SU-DHL-6 (cell line): ENCODE results near the gene MYO18A.

ENCODE experiments used
- EZH2phosphoT487 ChIP-seq: fragments of 200-600 bp; sonication (generic), shearing (Covaris generic); conservative IDR thresholded peaks from 2 replicates; pipeline ENCODE4 v1.6.1; 2018; ENCODE audit warnings: mild to moderate bottlenecking, antibody characterized with exemption, low read length, moderate library complexity, mixed read lengths
- TF ChIP-seq, protein P1 (sequence below): fragments of 200-600 bp; sonication (generic); IDR thresholded peaks from one replicate; pipeline ENCODE4 v1.5.1; 2017; ENCODE audit warnings: antibody characterized with exemption, mild to moderate bottlenecking, low read length, moderate library complexity; ENCODE audit not compliant: insufficient read depth, poor library complexity, severe bottlenecking

- TF ChIP-seq, protein P1, sequence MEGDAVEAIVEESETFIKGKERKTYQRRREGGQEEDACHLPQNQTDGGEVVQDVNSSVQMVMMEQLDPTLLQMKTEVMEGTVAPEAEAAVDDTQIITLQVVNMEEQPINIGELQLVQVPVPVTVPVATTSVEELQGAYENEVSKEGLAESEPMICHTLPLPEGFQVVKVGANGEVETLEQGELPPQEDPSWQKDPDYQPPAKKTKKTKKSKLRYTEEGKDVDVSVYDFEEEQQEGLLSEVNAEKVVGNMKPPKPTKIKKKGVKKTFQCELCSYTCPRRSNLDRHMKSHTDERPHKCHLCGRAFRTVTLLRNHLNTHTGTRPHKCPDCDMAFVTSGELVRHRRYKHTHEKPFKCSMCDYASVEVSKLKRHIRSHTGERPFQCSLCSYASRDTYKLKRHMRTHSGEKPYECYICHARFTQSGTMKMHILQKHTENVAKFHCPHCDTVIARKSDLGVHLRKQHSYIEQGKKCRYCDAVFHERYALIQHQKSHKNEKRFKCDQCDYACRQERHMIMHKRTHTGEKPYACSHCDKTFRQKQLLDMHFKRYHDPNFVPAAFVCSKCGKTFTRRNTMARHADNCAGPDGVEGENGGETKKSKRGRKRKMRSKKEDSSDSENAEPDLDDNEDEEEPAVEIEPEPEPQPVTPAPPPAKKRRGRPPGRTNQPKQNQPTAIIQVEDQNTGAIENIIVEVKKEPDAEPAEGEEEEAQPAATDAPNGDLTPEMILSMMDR = no peak
- no peak for TF ChIP-seq EZH2phosphoT487
Observed at GRCh38 chr17:29042679-29043538, 137.3 kb downstream of the MYO18A start, which contains the start of gene PIPOX.
